GM12864 (cell line): ENCODE results near the gene ATP10D.
"Not testable (repeated sequence)": the region's sequence is repeated elsewhere in the genome, so short reads cannot be mapped to it uniquely, and the experiment has no call there.

Experiments used
- DNase-seq: peaks from one replicate; pipeline ENCODE4 v3.0.0-alpha.2; 2011; ENCODE audit warnings: low read depth
- H3K4me3 ChIP-seq: 2 replicates; pipeline ENCODE4 v1.5.1; 2011; ENCODE audit warnings: mild to moderate bottlenecking, low read depth, low read length, control low read depth
- TF ChIP-seq, protein P1 (sequence below): IDR thresholded peaks from 2 replicates; pipeline ENCODE4 v1.5.1; 2011; ENCODE audit warnings: low read depth, mild to moderate bottlenecking, moderate library complexity, low read length, control low read depth, inconsistent platforms; ENCODE audit errors: missing control alignments

ATP10D gene

DNA sequence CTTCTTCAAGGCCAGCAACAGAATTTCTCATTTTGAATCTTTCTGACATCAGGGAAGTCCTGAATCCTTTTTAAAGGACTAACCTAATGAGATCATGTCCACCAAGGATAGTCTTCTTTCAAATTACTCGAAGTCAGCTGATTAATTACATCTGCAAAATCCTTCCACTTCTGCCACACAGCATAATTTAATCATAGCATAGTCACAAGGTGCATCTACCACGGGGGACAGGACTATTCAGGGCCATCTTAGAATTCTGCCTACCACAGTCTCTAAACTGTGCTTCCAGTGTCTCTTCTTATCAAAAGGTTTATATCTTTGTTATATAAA, 53.7 kb downstream of the ATP10D start:
- TF ChIP-seq, protein P1, sequence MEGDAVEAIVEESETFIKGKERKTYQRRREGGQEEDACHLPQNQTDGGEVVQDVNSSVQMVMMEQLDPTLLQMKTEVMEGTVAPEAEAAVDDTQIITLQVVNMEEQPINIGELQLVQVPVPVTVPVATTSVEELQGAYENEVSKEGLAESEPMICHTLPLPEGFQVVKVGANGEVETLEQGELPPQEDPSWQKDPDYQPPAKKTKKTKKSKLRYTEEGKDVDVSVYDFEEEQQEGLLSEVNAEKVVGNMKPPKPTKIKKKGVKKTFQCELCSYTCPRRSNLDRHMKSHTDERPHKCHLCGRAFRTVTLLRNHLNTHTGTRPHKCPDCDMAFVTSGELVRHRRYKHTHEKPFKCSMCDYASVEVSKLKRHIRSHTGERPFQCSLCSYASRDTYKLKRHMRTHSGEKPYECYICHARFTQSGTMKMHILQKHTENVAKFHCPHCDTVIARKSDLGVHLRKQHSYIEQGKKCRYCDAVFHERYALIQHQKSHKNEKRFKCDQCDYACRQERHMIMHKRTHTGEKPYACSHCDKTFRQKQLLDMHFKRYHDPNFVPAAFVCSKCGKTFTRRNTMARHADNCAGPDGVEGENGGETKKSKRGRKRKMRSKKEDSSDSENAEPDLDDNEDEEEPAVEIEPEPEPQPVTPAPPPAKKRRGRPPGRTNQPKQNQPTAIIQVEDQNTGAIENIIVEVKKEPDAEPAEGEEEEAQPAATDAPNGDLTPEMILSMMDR, result no peak
- no peak overlapping the region for H3K4me3 ChIP-seq
- no peak for DNase-seq

DNA sequence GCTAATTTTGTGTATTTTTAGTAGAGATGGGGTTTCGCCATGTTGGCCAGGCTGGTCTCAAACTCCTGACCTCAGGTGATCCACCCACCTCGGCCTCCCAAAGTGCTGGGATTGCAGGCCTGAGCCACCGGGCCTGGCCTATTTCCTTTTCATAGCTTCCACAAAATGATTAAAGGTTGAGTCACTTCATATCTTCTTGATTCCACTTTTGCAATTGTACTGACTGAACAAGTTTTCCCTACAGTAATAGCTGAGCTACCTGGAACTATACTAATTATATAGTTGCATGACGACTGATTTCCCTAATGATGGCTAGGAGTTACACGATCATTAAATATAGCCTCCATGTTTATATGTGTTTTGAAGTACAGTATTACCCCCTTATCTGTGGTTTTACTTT, 57.6 kb downstream of the ATP10D start:
- not testable (repeated sequence) for H3K4me3 ChIP-seq, DNase-seq

DNA sequence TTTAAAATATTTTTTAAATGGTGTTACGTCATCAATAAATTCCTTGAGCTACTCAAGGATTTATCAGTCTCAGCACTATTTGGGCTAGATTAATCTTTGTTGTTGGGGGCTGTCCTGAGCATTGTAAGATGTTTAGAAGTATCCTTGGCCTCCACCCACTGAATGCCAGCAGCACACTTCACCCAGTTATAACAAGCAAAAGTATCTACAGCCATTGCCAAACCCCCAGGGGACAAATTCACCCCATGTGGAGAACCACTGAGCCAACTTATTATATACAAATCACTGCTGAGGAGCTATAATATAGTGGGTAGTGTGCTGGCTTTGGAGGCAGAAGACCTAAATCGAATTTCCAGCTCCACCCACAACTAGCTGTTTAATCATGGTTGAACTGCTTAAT, 58.3 kb downstream of the ATP10D start:
- H3K4me3 ChIP-seq, result no peak overlapping the region
- DNase-seq, result no peak
- TF ChIP-seq, protein P1, result no peak

DNA sequence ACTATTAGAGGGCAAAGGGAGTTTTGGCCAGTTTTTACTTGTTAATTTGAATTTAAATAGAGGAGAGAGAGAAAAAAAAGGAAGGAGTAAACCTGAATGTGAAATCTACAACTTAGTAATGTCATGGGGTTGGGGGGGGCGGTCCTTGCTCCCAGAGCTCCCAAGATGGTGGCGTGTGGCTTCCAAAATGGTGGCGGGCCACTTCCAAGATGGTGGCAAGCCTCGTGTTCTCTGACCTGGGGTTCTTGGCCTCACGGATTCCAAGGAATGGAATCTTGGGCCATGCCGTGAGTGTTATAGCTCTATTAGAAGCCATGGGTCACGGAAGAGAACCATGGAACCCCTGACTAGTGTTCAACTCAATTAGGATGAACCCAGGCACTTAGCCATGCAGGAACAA, 65.3 kb downstream of the ATP10D start:
- DNase-seq, H3K4me3 ChIP-seq: not testable (repeated sequence)

DNA sequence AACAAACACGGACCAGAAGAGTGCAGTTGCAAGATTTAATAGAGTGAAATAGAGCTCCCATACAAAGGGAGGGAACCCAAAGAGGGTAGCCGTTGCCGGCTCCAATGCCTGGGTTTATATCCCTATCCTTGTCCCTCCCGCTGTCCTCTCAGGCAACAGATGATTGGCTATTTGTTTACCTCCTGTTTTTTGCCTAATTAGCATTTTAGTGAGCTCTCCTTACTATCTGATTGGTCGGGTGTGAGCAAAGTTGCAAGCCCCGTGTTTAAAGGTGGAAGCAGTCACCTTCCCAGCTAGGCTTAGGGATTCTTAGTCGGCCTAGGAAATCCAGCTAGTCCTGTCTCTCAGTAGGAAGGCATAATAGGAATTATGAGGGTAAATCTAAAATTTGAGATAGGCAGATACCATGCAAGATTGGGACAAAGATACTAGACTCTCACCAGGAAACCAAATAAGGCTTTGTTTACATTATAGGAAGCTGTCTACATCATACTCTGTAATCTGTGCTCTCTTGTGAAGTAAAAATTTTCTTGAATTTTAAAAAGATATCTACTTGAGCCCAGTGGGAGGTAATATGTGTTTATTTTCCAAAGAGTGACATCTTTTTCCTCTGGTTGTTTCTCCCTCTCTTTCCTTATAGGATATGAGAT, 65.9 kb downstream of the ATP10D start:
- TF ChIP-seq, protein P1, result no peak
- H3K4me3 ChIP-seq, result no peak overlapping the region
- DNase-seq, result no peak

DNA sequence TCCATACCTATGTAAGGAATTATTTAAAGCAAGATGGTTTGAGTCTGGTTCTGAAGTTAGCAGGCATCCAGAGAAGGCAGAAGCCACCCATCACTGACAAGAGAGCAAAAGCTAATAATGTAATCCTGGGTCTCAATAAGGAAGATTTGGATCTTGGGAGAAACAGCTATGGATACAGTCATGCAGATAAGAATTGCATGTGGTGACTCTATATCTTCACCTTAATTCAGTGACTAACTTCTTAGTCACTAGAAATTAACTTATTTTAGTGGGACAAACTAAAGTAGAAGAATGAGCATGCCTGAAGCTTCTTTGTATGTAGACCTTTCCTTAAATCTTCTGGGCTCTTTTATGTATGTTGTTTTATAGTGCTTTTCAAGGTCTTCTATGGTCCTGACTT, 66.6 kb downstream of the ATP10D start:
- DNase-seq, result no peak

DNA sequence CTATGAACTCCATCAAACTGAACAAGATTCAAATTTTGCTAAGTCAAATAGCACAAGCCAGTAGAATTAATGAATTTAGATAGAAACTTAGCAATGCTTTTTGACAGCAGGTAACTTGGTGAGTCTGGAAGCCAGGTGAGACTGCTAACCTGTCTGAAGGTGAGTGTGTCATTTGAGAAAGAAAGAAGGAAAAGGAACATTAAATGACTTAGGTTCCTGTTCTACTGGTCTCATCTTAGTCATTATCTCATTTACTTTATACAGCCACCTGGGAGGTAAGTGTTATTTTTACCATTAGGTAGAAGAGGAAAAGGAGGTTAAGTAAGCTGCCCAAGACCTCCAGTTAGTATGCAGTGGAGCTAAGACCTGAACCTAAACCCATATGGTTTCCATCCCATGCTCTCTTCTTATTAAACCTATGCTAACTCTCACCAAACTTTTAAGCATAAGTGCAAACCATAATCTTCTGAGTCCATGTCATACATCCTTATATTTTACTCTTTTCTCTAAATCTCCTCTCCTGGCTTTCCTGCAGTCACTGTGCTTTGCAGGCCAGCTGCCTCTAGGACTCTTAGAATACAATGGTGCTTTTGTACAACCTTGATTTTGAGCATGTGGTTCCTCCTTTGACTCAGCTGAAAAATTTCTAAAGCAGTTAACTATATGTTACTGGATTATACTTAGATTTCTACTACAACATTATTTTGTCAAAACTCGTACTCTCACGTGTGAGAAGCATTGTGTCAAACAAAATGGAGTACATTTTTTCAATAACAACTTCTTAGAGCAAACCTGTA, 68.5 kb downstream of the ATP10D start:
- TF ChIP-seq, protein P1, result no peak
- DNase-seq, result no peak
- H3K4me3 ChIP-seq, result no peak overlapping the region

More for the DNA sequence above, 66.6 kb downstream of the ATP10D start:
- TF ChIP-seq, protein P1, result no peak
- no peak overlapping the region for H3K4me3 ChIP-seq

DNA sequence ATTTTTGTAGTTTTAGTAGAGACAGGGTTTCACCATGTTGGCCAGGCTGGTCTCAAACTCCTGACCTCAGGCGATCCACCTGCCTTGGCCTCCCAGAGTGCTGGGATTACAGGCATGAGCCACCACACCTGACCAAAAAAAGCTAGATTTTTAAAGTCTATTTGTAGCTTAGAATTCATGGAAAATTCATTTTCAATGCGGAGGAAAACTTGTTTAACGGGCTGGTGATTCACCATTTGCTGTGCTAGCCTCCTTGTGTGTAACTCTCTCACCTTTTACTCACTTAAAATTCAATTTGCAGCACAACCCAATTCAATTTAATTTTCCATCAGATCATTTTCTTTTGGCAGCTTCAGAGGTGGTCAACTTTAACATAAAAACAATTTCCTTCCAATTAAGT, 70.8 kb downstream of the ATP10D start:
- H3K4me3 ChIP-seq, DNase-seq: not testable (repeated sequence)
